Activated CD8-positive, alpha-beta memory T cell treated with anti-CD3 and anti-CD28 coated beads for 24 hours (primary cell): ENCODE data around the gene NLK.
"Not testable (repeated sequence)": the region's sequence is repeated elsewhere in the genome, so short reads cannot be mapped to it uniquely, and the experiment has no call there.

Experiments
- DNase-seq: peaks from one replicate; pipeline ENCODE4 v3.0.0-alpha.2; 2020

Gene NLK

DNA sequence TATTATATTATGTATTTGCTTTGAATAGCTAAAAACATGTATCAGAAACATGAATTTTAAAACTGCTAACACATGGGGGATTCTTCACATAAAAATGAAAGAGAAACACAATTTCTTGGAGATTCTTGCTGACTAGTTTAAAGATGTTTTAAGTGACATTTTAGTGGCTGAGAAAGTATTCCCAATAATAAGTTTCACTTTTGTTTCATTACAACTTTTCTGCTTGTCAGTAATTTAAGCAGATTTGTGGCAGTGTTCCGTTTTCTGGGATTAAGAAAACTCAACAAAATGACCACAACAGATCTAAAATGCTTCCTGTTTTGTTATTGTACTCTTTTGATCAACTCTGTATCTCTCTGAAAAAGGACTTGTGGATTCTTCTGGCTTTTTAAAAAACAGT is 75.9 kb downstream of the NLK start:
- no peak for DNase-seq

- DNase-seq, result no peak
Observed at GRCh38 chr17:28119046-28119445, 76.6 kb downstream of the NLK start.

GRCh38 chr17:28119560-28119959 is 77.1 kb downstream of the NLK start:
- DNase-seq, result no peak

GRCh38 chr17:28120766-28121165 is 78.3 kb downstream of the NLK start:
- no peak for DNase-seq

GRCh38 chr17:28124962-28125361 is 82.5 kb downstream of the NLK start:
- no peak for DNase-seq

DNA sequence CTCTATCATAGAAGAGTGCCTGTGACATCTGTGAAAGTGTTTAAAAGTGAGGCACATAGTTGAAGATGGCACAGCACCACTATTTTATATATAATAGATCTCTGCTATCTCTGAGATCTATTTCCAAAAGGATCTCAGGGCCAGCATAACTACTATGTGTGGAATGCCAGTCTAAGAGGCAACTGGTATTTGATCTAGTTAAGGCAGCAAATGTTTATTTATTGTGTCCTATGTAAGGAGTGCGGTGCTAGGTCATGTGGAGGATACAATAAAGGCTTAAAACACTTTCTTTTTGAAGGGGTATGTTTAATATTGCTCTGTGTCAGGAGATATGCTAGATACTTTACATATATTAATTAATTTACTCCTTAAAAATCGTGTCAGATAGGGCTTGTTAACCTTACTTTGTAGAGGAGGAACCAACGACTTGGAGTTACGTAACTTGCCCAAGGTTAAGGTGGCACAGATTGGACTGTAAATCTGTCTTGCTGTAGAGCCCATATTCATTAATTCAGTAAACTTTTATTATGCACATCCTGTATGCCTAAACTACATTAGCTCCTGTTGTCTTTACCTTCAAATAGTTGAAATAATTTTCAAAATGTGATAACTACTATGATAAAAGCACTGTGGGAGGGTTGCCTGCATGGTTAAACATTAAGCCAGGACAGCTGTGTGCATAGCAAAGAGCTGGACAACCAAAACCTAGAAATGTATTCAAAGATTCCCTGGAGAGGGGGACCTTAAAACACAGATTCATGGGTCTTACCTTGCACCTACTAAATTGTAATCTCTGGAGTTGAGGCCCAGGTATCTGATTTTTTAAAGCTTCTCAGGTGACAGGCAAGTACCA is 83.3 kb downstream of the NLK start:
- DNase-seq, result no peak

DNA sequence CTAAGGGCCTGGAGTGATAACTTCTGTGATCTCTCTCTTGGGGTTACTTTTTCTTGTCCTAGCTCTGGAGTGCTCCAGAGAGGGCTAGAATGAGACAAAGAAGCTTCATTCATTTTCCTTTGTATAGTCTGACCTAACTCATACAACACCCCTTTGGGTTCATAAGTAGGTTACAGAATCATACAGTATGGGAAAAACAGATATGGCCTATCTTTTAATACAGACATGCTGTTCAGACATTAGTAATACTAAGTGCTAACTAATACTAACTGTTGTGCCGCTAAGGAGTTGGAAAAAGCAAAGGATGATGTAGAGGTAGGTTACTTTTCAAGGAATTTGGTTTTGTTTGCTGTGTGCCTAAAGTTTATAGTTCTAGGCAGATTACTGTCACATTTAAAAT is 84.7 kb downstream of the NLK start:
- DNase-seq, result no peak

- DNase-seq, result no peak
Observed at GRCh38 chr17:28128779-28129178, 86.3 kb downstream of the NLK start.

DNA sequence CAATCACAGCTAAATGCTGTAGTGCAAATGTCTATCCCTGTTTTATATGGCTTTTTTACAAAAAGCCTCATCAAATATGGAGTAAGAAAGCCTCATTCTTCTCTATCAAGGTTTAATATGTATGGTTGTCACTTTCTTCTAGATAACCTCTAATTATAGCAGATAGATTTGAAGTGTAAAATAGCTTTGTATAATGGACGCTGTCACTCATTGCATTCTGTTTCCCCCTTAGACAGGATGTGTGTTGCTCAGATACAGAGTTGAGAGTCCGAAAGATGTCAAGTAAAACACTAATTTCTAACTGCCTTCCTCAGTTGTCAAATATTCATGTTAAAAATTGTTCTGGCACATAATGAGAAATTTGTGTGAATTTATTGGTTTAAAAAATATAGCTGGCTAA is 88.0 kb downstream of the NLK start:
- no peak for DNase-seq

- no peak for DNase-seq
Observed at GRCh38 chr17:28131599-28131998, 89.1 kb downstream of the NLK start.

GRCh38 chr17:28133562-28133970 is 91.1 kb downstream of the NLK start:
- no peak for DNase-seq

- no peak for DNase-seq
Observed at GRCh38 chr17:28136923-28137322, 94.4 kb downstream of the NLK start.

- DNase-seq, result no peak
Observed at GRCh38 chr17:28139822-28140221, 97.3 kb downstream of the NLK start.

GRCh38 chr17:28141313-28141712 is 98.8 kb downstream of the NLK start:
- no peak for DNase-seq

GRCh38 chr17:28141773-28142172 is 99.3 kb downstream of the NLK start:
- no peak for DNase-seq

- no peak for DNase-seq
Observed at GRCh38 chr17:28142305-28142704, 99.8 kb downstream of the NLK start.

- no peak for DNase-seq
Observed at GRCh38 chr17:28144019-28144418, 101.5 kb downstream of the NLK start.

GRCh38 chr17:28145348-28145747 is 102.9 kb downstream of the NLK start:
- DNase-seq, result no peak

DNA sequence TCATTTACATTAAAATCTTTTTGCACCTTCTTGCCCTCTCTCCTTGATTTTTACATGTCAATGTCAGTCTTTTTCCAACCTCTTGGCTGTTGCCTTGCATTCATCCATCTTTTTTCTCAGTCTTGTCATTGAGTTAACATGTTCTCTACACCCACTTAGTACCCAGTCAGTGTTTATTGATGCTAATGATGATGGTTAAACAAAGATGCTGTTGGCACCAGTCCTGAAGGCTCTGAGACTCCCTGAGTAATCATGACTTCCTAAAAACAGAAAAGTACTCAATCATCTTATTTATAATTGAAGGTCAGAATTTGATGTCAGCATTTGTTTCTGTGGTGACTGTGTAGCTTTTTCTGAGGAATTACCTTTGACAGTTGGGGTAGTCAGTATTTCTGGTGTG is 104.5 kb downstream of the NLK start:
- DNase-seq, result no peak

DNA sequence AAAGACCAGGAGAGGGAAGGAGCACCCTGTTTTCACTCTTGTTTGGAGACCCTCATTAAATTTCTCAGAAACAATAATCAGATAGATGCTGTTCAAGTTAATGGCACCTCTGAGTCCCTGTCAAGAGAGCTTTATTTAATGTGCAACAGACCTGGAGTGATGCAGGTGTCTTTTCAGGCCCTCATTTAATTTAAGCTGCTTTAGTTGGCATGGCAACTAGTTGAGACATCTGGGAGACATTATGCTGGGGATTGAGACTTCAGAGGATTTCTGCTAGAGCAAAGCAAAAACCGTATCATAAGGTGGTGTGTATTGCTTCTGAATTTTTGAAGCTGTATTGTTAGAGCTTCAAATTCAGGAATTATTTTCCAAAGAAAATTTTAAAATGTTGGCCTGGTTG is 108.5 kb downstream of the NLK start:
- no peak for DNase-seq

DNA sequence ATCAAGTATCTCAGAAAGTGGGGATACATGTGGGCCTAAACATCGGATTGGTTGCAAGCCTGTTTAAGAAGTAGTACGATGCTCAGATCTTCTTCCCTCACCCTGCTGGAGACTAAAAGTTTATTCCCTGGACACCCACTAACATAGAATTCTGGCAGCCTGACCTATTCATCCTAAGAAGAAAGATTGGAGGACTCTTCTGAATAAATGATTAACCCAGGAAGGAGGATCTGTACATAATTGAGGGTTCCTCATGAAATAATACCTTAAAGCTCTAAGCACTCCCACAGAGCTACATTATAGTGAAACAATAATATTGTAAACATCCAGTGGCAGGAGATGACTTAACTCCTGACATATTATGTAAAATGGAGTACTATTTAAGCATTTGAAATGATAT is 111.7 kb downstream of the NLK start:
- no peak for DNase-seq

DNA sequence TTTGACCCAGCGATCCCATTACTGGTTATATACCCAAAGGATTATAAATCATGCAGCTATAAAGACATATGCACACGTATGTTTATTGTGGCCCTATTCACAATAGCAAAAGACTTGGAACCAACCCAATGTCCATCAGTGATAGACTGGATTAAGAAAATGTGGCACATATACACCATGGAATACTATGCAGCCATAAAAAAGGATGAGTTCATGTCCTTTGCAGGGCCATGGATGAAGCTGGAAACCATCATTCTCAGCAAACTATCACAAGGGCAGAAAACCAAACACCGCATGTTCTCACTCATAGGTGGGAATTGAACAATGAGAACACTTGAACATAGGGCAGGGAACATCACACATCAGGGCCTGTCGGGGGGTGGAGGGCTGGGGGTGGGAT is 112.9 kb downstream of the NLK start:
- DNase-seq, result not testable (repeated sequence)

- no peak for DNase-seq
Observed at GRCh38 chr17:28159004-28159403, 116.5 kb downstream of the NLK start.

DNA sequence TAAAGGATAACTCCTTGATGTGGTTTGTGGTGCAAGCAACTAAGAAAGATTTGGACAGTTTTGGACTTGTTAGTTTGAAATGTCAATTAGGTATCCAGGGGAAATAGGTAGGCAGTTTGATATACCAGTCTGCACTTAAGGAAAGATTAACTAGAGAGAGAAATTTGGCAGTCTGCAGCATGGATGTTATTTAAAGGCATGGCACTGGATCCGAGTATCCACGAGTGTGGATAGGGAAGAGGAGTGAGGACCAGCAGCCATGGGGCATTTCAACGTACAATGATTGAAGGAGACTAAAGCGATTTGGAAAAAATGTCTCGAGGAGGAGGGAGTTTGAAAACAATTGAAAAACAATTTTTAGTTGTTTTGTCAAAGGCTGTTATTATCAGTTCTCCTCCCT is 117.4 kb downstream of the NLK start:
- DNase-seq, result no peak

DNA sequence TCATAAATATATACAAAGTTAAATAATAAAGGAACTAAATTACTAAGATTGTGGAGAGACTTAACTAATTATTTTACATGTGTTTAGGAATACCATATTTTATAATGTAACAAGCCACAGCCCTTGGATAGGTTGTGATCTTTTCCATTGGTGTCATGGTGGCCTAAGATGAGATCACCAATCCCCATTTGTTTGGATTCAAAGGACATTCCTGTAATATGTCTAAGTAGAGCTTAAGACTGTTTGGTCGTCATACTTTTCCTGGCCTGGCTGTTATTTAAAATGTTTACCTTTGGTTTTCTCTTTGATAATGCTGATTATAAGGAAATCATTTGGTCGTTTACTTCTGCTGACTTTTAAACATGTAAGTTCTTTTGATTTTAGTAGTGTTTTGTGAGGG is 118.1 kb downstream of the NLK start:
- DNase-seq, result no peak
